ENCODE results near the gene CTR9.

Gene CTR9

DNA sequence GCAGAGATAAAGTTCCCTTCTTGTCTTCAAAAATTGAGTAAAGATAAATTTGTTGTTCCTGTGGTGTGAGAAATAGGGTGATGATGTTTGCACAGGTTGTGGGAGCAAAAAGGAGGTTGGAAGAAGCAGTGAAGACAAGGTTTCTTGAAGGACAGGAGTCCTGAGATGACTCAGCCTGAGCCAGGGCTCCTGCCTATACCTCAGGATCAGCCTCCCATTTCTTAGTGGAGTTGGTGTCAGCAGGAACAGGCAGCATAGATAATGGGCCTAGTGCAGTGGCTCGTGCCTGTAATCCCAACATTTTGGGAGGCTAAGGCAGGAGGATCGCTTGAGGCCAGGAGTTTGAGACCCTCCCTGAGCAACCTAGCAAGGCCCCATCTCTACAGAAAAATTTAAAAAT is 29.0 kb downstream of the CTR9 start:
- DNase-seq (ENCODE audit: low read depth) = no peak

DNA sequence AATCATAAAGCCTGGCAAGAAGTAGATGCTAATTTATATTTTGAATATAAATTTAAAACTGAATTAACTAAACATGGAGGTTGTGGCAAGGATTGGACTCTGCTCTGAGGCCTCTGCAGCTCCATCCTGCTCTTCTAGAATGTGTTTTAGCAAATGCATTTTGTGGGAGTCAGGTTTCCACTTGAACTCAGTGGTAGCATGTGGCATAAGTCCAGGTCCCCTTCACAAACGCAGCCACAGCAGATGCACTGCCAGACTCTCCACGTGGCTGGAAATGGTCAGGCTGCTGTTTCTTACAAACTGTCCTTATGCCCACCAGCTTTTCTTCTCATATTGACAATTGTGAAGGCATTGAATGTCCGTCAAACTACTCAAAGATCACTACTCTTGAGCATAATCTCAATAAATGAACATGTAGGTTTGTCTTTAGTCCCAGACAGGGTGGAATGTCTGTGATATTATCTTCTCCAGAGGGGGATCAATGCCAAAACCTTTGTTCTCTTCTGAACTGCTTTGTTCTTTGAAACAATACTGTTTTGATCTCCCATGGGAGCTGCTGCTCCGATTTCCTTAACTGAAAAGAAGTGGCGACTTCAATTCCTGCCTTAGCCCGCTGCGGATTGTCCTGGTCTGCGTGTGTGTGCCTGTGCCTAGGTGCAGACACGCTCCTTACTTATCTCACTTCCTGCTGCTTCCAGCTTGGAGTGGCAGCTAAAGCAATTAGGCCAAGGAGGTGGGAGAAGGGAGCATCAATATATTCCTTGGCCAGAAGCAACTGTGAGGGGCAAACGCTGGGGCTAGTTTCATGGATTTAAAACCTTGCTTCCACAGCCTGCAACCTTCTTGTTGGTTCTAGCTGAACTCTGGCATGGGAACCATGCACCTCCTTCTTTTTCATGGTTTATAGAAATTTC is 33.4 kb downstream of the CTR9 start:
- no peak for DNase-seq (ENCODE audit: low read depth)

DNA sequence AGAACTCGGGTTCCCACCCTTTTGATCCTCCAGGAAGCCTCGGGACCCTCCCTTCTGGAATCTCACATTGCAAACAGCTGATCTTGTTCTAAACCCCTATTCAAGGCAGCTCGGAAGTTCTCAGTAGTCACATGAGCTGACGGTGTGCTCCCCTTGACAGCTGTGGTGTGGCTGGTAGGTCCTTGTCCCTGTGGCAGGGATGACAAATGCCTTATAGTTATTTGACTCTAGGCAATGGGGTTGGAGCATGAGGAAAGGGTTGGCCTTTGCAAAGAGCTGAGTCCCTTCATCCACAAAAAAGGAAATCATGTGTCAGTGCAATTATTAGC is 34.1 kb downstream of the CTR9 start:
- DNase-seq (ENCODE audit: low read depth) = no peak

DNA sequence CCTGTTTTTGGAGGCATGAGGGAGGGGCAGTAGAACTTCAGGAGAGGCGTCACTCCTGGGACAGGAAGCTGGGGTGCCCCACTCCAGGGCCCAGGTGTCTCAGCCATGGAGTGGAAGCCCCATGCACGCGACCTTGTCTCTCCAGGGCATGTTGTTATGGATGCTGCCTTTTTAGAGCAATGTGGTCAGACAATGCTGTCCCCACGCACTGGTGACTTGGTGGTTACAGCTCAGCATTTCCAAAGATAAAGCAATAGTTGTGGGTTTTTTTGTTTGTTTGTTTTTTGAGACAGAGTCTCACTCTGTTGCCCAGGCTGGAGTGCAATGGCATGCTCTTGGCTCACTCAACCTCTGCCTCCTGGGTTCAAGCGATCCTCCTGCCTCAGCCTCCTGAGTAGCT is 35.4 kb downstream of the CTR9 start:
- no peak for DNase-seq (ENCODE audit: low read depth)

DNA sequence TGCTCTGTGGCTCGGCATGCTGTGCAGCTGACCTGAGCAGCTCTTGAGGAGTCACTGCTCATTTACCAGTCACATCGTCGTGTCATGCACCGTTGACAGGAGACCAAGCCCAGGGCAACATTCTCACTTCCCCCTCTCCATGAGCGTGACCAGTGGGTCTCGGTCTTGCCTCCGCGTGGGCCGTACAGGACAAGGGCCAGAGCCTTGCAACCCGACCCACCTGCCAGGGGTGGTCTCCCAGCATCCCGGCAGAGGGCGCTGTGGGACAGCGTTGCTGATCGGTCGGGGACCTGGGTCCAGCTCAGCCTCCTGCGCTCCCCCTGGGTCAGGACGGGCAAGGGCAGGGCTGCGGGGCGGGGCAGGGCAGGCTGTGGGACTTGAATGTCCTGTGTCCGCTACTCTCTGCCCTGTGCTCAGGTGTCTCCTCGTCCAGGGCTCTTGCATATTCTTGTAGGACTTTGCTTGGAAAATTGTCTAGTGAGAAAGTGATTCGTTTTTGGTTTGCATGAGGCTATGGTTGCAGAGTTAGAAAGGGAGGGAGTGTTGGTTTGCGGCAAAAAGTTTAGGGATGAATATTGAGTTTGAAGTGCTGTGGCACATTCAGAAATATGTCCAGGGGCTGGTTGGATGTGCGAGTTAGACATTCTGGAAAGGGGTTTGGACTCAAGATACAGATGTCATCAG is 41.5 kb downstream of the CTR9 start:
- DNase-seq (ENCODE audit: low read depth) = peak; percentile 52

DNA sequence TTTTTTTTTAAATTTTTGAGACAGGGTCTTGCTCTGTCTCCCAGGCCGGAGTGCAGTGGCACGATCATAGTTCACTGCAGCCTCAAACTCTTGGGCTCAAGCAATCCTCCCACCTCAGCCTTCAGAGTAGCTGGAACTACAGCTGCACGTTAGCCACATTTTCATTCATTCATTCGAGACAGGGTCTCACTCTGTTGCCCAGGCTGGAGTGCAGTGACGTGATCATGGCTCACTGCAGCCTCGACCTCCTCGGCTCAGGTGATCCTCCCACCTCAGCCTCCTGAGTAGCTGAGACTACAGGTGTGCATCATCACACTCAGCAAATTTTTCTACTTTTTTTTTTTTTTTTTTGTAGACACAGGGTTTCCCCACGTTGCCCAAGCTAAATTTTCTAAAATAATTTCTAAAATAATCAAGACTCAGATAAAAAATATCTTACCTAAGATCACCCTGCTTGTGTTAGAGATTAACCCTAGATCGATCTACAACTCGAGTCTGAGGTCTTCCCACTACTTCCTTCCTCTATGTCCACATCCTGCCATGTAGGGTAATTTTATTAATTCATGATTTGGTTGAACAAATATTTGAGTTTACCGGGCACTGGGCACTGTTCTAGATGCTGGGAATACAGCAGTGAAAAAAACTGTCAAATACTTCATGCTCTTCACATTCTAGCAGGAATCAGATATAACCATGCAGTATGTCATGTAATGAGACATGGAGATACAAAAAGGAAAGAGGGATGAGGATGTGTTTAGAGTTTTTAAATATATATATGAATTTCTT is 42.6 kb downstream of the CTR9 start:
- no peak for DNase-seq (ENCODE audit: low read depth)

DNA sequence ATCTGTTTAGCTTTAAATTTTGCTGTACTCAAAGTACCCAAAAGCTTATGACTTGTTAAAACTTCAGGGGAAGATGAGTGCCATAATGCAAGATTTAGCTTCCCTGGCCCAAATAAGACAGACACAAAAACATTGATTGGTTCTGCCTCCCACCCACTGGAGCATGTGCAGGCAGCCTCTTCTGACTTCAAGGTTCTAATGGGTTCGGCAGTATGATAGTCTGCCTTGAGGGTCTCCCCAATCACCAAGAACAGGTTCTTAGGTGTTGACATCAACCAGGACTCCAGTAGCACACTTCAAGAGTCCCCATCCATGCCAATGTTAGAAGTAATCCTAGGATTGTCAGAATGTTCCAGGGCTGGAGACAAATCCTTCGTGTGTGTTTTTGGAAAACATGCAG is 45.1 kb downstream of the CTR9 start:
- DNase-seq (ENCODE audit: low read depth) = no peak

DNA sequence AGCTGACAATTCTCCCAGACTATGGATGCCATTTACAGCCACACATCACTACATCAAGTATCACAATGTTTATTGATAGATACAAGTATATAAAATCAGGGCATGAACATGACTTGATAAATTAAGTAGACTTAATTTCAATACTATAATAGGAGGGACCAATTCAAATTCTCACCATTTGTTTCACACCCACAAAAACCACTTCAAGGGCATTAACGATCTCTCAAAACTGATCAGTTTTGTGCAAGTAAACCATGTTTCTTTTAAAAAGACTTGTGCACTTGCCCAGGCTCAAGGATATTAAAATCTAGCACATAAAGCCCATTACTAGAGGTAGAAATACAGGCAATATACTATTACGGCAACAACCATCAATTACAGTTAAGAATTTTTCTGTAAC is 46.0 kb downstream of the CTR9 start:
- no peak for DNase-seq (ENCODE audit: low read depth)

DNA sequence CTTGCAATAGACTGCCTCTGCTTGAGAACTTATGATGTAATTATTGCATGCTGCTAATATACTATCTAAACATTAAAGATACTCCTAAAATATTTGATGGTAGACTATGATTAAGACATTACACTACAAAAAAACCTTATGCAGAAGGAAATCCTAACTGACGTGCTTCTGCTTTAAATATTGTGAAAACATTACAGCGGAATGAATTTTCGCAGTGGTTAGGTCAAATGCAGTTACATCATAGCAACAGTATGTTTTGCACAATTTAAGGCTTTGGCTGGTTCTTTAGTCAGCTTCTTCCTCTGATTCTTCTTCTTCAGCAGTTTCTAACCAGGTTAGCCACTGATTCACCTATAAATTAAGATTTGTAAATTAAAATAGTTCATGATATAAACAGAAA is 46.5 kb downstream of the CTR9 start:
- DNase-seq (ENCODE audit: low read depth) = no peak

DNA sequence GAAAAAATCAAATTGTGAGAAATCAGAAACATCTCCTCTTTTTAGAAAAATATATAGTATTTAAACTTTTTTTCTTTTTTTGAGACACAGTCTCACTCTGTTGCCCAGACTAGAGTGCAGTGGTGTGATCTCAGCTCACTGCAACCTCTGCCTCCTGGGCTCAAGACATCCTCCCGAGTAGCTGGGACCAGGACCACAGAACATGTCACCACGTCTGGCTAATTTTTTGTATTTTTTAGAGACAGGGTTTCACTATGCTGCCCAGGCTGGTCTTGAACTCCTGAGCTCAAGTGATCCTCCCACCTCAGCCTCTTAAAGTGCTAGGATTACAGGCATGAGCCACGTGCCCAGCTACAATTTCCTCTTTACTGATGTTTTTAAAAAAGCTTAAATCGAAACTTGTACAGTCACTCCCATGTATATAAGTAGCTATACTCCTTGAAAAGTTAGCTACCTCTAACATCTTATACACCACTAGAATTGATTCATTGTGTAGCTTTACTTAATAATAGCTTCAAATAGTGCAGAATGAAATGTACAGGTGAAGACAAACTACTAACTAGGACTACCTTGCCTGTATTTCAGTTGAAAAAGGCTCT is 47.4 kb downstream of the CTR9 start:
- no peak for DNase-seq (ENCODE audit: low read depth)

DNA sequence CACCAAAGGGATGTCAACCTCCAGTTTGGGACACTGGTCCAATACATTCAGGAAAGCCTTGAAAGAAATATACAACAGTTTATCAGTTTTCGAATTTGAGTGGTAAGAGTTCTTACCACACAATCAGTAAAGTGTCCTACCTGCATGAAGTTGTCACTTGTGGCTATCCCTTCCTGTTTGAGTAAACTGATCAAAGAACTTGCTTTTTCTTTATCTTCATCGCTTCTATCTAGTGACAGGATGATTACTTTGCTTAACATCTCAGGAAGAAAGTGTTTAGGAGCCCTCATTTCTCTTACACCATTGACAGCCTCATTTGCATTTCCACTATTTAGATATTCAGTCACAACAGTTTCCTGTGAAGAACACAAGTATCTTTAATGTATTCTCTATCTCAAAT is 49.2 kb downstream of the CTR9 start:
- DNase-seq (ENCODE audit: low read depth) = no peak

DNA sequence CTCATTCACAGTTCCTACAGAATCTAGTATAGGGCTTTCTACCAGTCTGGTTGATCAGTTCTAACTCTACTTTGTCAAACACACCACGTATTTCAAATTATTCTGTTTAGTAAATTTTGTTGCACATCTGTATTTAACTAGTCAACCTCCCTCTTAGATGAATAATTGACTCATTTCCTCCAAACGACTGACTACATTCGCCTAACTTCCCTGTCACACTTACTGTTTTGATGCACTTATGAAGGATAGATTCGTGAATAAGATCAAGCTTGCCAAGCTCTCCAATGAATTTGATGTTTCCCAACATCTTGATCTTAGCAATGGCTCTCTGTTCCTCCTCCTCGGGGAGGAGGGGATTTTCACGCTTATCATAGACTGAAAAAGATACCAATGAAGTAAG is 52.6 kb downstream of the CTR9 start:
- DNase-seq (ENCODE audit: low read depth) = no peak

DNA sequence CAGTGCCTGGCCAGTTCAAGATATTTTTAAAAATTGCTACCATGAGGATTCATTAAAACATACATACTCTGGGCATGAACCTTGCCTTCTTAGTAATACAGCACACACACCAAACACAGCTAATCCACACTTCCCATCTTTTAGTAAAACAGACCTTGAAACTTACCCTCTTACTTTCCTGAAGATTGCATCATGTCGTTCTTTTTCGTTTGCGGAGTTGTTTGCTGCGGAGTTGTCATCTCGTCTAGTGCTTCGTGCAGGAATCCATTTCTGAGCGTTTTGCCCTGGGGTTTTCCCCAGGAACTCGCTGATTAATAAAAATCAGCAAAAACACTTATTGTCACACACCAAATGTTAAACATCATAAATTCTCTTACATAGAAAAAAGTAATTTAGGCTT is 54.7 kb downstream of the CTR9 start:
- DNase-seq (ENCODE audit: low read depth) = no peak

DNA sequence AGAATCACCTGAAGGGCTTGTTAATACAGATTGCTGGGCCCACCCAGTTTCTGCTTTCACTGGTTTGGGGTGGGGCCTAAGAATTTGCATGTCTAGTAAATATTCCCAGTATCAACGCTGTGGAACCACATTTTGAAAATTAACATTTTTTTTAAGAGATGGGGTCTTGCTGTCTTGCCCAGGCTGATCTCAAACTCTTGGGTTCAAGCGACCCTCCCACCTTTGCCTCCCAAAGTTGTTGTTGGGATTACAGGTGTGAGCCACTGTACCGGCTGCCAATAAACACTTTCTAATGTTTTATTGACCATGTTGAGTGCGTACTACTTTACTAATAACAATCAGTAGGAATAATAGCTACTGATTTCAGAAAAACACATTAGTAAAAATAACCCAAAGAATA is 55.2 kb downstream of the CTR9 start:
- no peak for DNase-seq (ENCODE audit: low read depth)

DNA sequence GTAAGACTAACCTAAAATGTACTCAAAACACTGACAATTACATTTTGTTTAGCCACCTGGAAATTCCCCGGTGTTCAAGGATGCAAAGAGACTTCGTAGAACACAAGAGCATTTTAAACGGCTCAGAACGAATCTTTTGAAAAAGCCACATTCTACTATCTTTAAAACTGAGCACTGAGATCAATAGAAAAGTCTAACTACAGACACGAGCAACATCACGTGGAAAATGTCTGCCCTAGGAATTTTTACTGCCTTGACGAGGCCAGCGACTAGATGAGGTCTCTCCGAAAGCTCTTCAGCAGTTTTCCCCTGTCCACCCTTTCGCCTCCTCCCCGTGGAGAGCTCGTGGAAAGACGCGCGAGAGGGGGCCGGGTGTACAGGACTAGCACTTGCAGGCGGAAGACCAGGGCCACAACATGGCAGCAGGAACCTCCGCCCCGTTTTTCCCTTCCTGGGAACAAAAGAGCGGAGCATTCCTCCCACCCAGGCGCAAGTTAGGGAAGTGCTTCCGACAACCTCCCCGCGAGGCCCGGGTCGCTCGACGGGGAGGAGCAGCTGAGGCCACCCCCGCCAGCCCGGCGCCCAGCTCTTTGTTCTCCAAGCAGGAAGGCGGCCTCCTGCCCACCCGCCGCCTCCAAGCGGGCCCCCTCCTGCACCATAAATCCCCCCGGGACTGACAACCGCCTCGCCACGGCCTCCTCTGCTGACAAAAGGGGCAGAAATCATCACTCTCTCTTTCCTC is 56.6 kb downstream of the CTR9 start:
- peak; percentile 23 for DNase-seq (ENCODE audit: low read depth)

DNA sequence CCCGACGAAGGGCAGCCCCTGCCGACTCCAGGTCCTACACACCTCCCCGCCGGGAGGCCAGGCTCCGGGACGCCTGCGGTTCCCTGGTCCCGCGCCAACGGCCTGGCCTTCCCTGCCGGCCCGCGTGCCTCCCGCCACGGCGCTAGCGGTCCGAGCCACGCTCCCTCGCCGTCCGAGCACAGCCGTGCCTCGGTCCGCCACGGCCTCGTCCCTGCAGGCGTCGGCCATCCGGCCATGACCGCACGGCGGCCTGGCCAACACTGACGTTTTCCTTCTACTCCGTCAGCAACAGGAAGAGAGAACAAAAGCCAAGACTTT is 57.1 kb downstream of the CTR9 start:
- no peak for DNase-seq (ENCODE audit: low read depth)

DNA sequence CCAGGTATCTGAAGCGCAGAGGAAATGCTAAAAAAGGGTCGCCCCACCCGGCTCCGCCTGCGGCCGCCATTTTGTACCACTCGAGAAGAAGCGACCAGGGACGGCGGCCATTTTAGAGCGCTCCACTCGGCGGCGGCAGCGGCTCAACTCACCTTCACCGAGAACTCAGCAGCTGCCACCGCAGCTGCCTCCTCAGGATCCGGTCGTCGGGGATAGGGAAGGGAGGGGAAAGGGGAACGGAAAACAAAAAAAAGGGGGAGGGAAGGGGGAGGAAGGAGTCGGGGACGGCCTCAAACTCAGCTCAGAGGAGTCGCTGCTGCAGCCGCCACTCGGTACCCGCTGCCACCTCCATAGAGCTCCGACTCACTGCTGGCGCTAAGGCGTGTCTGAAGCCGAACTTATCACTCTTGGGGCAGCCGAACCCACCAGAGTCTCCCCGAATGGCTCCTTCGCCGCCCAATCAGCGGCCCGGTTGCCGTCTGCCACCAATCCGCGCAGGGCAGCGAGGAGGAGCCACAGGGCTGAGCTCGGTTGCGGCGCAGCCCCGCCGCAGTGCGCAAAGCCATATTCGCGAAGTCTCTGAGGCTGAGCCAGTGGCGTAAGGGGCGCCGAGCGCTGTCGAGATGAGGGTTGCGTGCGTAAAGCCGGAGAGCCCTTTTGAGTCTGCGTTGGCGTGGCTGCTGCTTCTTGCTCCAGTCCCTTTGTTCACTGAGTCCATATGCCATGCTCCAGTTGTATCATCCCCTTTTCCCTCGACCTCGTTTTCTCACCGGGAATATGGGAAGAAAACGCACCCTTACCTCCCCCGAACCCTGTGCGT is 57.7 kb downstream of the CTR9 start, which contains the start of gene EIF4G2:
TSS of gene EIF4G2 (minus strand) at position 374 of the 820 bp plus-strand sequence.
- DNase-seq (ENCODE audit: low read depth) = peak; percentile 97

DNA sequence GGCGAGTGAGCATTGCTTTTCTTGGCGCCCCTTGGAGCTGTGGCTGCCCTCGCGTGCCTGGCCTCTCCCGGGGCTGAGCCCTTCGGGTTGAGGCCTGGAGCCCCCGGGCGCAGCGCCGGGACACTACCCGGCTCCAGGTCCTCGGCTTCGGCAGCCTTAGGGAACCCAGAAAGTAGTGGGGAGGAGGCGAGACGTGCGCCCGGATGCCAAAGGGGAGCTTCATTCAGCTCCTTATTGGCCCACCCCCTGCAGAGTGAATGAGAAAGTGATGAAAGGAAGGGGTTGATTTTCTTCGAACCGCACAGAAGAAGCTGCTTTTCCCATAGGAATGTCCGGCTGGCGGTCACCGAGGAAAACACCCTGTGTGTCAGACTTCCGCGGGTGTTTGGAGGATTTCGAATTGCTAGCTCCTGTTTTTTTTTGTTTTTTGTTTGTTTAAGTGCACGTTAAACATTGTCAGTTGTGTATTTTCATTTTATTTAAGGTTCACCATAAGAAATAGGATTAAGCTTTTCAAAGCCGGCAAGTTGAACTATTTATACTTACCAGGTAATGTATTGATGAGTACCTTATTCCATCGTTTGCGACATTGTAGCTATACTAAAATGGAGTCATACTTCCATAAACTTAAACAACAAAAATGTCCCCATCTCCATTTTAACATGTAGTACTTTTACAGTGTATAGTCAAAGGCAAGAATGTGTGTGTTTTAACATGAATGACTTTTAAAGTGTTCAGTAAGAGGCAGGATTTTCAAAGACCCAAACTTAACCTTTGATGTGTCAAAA is 58.5 kb downstream of the CTR9 start:
- DNase-seq (ENCODE audit: low read depth) = peak; percentile 17

DNA sequence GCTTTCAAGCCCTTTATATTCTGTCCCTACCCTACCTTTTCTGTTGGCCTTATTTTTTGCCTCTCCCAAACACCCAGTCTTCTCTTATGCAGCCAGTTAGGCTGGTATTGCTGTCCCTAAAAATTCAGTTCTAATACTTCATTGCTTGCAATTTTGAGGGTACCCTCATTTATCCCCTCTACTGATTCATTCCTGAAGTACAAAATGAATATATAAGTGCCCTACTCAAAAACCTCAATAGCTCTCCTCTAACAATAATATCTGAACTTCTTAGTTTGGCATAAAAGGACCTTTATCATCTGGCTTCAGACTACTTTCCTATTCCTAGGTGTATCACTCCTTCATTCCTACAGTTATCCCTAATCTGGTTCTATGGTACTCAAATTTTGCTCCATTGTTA is 62.9 kb downstream of the CTR9 start:
- DNase-seq (ENCODE audit: low read depth) = no peak

DNA sequence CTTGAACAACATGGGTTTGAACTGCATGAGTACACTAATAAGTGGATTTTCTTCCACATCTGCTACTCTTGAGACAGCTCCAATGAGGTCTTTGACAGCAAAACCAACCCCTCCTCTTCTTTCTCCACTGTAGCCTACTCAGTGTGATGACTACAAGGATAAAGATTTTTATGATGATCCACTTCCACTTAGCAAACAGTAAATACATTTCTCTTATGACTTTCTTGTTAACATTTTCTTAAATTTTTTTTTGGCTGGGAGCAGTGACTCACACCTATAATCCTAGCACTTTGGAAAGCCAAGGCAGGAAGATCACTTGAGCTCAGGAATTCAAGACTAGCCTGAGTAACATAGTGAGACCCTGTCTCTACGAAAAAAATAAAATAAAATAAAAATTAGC is 67.5 kb downstream of the CTR9 start:
- DNase-seq (ENCODE audit: low read depth) = no peak
